Chondrocyte (in vitro differentiated cells): ENCODE results near the gene KLK4. TPM values are rescaled to one million over a fixed set of nuclear protein-coding genes. Genes with fewer than 3 reads are reported as not detected.

Source experiments
- DNase-seq: peaks from one replicate; pipeline ENCODE4 v3.0.0; 2021; ENCODE audit warnings: mixed read lengths, low spot score
- H3K27ac Mint-ChIP-seq: one replicate; pipeline ENCODE4 v1.8.0; 2021; ENCODE audit warnings: mild to moderate bottlenecking, moderate library complexity, mixed read lengths; ENCODE audit not compliant: unreplicated experiment
- H3K27me3 Mint-ChIP-seq: 2 replicates; pipeline ENCODE4 v1.8.0; 2021; ENCODE audit warnings: low read depth, mixed read lengths
- H3K36me3 Mint-ChIP-seq: 2 replicates; pipeline ENCODE4 v1.8.0; 2021; ENCODE audit warnings: low read depth, mixed read lengths
- H3K4me1 Mint-ChIP-seq: 2 replicates; pipeline ENCODE4 v1.8.0; 2021; ENCODE audit warnings: low read depth, mild to moderate bottlenecking, mixed read lengths
- H3K4me3 Mint-ChIP-seq: one replicate; pipeline ENCODE4 v1.8.0; 2021; ENCODE audit warnings: mild to moderate bottlenecking, moderate library complexity, mixed read lengths; ENCODE audit not compliant: unreplicated experiment
- H3K9me3 Mint-ChIP-seq: 2 replicates; pipeline ENCODE4 v1.8.0; 2021; ENCODE audit warnings: low read depth, mixed read lengths
- CTCF ChIP-seq: fragments of 200-600 bp; sonication (generic); IDR thresholded peaks from 2 replicates; pipeline ENCODE4 v1.5.0; 2021; ENCODE audit warnings: antibody characterized with exemption, mild to moderate bottlenecking, moderate library complexity
- total RNA-seq: library from RNA; stranded (reverse); gene quantifications from 3 replicates; pipeline ENCODE4 v1.2.1, GENCODE V29; 2021

KLK4 gene
- total RNA-seq, 1 donor from 2014 or later, result not detected

- no peak for TF ChIP-seq CTCF
- Mint-ChIP-seq H3K4me1 (no peaks in the 10 kb centered on the region), H3K36me3 (no peaks in the 10 kb centered on the region), H3K27me3 (peaks cover 16% of the 10 kb centered on the region), H3K4me3 (no peak within 1 kb of the TSS), H3K27ac (no peak within 1 kb of the TSS), H3K9me3 (no peaks in the 10 kb centered on the region)
- DNase-seq, result no peak
Measured at GRCh38 chr19:50873056-50873455, 38.1 kb downstream of the KLK4 start, which contains the start of gene KLK2. TSS of gene KLK2 (plus strand) at chr19:50873439. CDS start at chr19:50873474, 35 bp downstream.

- H3K4me1 Mint-ChIP-seq, result no peaks in the 10 kb centered on the region
- H3K4me3 Mint-ChIP-seq, result no peak overlapping the region
- TF ChIP-seq CTCF, result no peak
- H3K9me3 Mint-ChIP-seq, result no peaks in the 10 kb centered on the region
- H3K27ac Mint-ChIP-seq, result no peak overlapping the region
- H3K27me3 Mint-ChIP-seq, result peaks cover 14% of the 10 kb centered on the region
- DNase-seq, result no peak
- no peaks in the 10 kb centered on the region for H3K36me3 Mint-ChIP-seq
Measured at GRCh38 chr19:50870417-50871089, 40.6 kb downstream of the KLK4 start.

- no peak for DNase-seq
- no peaks in the 10 kb centered on the region for H3K9me3 Mint-ChIP-seq
- no peak overlapping the region for H3K27ac Mint-ChIP-seq
- no peaks in the 10 kb centered on the region for H3K4me1 Mint-ChIP-seq
- no peak for TF ChIP-seq CTCF
- no peak overlapping the region for H3K4me3 Mint-ChIP-seq
- no peaks in the 10 kb centered on the region for H3K36me3 Mint-ChIP-seq
- peaks cover 15% of the 10 kb centered on the region for H3K27me3 Mint-ChIP-seq
Measured at GRCh38 chr19:50869479-50869878, 41.7 kb downstream of the KLK4 start.

- H3K27ac Mint-ChIP-seq, result no peak overlapping the region
- H3K27me3 Mint-ChIP-seq, result peaks cover 29% of the 10 kb centered on the region
- H3K4me3 Mint-ChIP-seq, result no peak overlapping the region
- no peaks in the 10 kb centered on the region for H3K9me3 Mint-ChIP-seq
- no peaks in the 10 kb centered on the region for H3K4me1 Mint-ChIP-seq
- no peak for DNase-seq
- H3K36me3 Mint-ChIP-seq, result no peaks in the 10 kb centered on the region
- TF ChIP-seq CTCF, result no peak
Measured at GRCh38 chr19:50861496-50862286, 49.5 kb downstream of the KLK4 start.

- H3K4me1 Mint-ChIP-seq, result no peaks in the 10 kb centered on the region
- no peak overlapping the region for H3K4me3 Mint-ChIP-seq
- no peak overlapping the region for H3K27ac Mint-ChIP-seq
- no peaks in the 10 kb centered on the region for H3K9me3 Mint-ChIP-seq
- no peak for DNase-seq
- peaks cover 32% of the 10 kb centered on the region for H3K27me3 Mint-ChIP-seq
- no peak for TF ChIP-seq CTCF
- no peaks in the 10 kb centered on the region for H3K36me3 Mint-ChIP-seq
Measured at GRCh38 chr19:50861010-50861409, 50.2 kb downstream of the KLK4 start.
